Fibroblast of the conjunctiva (primary cell): ENCODE measurements around the gene NSL1.
A peak's percentile ranks its signal among the peaks of the same experiment; 100 is the strongest.
"Not testable (repeated sequence)": the region's sequence is repeated elsewhere in the genome, so short reads cannot be mapped to it uniquely, and the experiment has no call there.

Experiments
- DNase-seq: peaks from one replicate; pipeline ENCODE4 v3.0.0-alpha.2; 2010; ENCODE audit warnings: low read depth

Gene NSL1

DNA sequence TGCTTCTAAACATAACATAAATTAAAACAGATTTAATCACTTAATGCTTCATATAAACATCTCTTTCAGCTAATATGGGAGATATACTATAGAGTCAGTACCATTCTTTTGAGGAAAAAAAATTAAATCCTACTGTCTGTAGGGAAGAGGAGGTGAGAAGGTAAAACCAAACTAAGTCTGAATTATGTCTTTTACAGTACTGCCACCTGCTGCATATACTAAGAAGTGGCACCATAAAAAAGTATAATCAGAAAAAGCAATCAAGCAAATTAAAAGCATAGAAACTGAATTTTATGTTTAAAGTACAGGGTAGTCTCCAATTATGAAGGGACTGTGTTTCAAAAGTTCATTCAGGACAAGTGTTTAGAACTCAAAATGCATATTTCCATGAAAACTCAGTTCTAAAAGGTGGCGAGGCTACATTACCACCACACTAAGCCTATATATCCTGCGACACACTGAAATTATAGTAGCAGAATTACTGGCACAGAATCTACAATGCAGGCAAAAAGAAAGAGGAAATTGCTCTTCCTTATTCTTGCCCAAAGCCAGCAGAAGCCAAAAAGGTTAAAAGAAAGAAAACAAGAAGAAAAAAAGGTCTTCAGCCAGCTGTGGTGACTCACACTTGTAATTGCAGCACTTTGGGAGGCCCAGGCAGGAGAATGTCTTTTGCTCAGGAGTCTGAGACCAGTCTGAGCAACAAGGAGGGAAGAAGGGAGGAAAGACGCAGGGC, 9.0 kb downstream of the NSL1 start:
- DNase-seq = peak; percentile 18

DNA sequence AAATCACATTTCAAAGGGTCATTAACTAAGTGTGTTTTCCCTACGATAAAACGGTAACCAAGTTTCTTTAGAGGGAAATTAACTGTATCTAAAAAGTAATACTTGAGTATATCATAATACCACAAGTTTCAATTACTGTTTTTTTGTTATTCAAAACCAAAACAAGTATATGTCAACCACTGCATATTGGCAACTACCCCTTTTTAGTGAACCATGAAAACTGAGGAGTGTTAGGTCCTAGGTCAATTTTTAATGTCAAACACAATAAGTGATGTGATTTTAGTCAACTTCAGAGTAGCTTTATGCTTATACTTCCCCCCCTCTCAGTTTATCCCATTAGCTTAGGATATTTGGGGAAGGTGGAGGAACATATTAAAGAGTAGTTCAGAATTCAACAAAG, 10.4 kb downstream of the NSL1 start:
- DNase-seq = no peak

DNA sequence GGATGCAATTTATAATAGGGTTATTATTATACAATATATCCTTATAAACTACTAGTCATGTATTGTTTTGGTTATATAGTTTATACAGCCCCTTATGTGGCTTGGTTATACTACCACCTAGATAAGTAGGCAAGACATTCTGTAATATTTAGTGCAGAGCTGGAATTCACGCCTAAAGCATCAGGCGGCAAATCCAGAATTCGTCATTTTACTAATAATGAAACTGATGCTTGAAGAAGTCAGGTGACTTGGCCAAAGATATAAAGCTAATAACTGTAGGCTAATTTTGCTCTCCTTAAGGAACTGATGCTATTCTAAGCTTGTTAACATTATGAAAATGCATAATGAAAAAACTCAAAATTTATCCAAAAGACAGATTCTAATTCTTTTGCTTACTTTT, 10.8 kb downstream of the NSL1 start:
- DNase-seq = no peak

DNA sequence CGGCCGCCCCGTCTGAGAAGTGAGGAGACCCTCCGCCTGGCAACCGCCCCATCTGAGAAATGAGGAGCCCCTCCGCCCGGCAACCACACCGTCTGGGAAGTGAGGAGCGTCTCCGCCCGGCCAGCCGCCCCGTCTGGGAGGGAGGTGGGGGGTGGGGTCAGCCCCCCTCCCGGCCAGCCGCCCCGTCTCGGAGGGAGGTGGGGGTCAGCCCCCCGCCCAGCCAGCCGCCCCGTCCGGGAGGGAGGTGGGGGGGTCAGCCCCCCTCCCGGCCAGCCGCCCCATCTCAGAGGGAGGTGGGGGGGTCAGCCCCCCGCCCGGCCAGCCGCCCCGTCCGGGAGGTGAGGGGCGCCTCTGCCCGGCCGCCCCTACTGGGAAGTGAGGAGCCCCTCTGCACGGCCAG, 12.5 kb downstream of the NSL1 start:
- DNase-seq = not testable (repeated sequence)

GRCh38 chr1:212777151-212777550, 14.4 kb downstream of the NSL1 start:
- DNase-seq = no peak

DNA sequence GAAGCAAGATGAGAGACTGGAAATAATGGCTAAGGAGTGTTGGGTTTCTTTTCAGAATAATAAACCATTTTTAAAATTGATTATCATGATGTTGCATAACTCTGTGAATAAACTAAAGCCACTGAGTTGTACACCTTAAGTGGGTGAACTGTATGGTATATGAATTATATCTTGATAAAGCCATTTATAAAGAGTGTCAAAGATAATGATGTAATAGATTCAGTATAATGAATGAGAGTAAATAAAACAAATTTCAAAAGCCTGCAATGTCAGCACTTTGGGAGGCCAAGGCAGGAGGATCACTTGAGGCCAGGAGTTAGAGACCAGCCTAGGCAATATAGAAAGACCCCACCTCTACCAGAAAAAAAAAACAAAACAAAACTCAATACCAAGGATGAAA, 16.3 kb downstream of the NSL1 start:
- no peak for DNase-seq

GRCh38 chr1:212774584-212774983, 17.0 kb downstream of the NSL1 start:
- DNase-seq = no peak

DNA sequence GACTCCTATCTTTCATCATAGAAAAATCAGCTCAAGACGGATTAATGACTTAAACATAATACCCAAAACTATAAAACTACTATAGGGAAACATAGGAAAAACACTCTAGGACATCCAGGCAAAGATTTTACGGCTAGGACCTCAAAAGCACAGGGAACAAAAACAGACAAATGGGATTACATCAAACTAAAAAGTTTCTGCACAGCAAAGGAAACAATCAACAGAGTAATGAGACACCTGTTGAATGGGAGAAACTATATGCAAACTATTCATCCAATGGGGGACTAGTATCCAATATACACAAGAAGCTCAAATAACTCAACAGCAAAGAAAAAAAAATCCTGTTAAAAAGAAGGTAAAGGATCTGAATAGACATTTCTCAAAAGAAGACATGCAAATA, 18.6 kb downstream of the NSL1 start:
- no peak for DNase-seq

DNA sequence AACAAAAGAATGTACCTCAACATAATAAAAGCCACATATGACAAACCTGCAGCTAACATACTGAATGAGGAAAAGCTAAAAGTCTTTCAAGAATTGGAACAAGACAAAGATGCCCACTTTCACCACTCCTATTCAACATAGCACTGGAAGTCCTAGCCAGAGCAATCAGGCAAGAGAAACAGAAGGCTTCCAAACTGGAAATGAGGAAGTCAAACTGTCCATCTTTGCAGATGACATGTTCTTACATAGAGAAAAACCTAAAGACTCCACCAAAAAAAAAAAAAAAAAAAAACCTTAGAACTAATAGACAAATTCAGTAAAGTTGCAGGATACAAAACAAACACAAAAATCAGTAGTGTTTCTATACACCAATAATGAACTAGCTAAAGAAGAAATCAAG, 20.2 kb downstream of the NSL1 start:
- no peak for DNase-seq

DNA sequence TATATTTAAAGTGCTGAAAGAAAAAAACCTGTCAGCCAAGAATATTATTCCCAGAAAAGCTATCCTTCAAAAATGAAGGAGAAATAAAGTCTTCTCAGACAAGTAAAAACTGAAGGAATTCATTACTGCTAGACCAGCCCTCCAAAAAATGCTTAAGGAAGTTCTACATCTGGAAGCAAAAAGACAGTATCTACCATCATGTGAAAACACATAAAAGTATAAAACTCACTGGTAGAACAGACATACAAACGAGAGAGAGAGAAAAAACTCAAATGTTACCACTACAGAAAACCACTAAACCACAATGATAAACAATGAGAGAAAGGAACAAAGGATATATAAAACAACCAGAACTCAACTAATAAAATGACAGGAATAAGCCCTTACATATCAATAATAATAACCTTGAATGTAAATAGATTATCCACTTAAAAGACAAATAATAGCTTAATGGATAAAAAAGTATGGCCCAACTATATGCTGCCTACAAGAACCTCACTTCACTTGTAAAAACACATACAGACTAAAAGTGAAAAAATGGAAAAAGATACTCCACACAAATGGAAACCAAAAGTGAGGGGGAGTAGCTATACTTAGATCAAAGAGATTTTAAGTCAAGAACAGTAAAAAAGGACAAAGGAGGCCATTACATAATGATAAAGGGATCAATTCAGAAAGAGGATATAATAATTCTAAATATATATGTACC, 22.0 kb downstream of the NSL1 start:
- DNase-seq = no peak

- not testable (repeated sequence) for DNase-seq
These were observed 24.8 kb downstream of the NSL1 start for GRCh38 chr1:212766825-212767224.

DNA sequence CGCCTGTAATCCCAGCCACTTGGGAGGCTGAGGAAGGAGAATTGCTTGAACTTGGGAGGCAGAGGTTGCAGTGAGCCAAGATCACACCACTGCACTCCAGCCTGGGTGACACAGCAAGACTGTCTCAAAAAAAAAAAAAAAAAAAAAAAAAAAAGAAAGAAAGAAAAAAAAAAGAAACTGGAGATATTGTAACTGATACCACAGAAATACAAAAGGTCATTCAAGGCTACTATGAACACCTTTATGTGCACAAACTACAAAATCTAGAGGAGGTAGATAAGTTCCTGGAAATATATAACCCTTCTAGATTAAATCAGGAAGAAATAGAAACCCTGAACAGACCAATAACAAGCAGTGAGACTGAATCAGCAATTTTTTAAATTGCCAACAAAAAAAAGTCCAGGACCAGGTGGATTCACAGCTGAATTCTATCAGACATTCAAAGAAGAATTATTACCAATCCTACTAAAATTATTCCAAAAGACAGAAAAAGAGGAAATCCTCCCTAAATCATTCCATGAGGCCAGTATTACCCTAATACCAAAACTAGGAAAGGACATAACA, 26.8 kb downstream of the NSL1 start:
- DNase-seq = not testable (repeated sequence)

DNA sequence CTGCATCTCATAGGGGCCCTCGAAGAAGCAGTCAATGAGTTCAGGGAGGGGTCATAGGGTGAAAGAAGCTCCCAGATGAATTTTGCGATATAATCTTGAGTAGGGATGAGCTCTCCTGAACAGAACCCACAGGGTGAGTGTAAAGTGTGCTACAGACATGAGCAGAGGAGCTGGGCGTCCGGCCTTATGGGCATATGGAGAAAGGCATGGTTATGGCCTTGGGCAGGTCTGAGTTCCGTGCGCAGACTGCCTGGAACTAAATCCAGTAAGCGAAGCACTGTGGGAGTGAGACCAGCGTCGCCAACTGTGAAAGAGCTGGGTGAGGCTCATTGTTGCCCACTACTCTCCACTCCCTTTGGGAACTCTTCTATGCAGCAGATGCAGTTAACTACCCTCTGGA, 28.7 kb downstream of the NSL1 start:
- no peak for DNase-seq

DNA sequence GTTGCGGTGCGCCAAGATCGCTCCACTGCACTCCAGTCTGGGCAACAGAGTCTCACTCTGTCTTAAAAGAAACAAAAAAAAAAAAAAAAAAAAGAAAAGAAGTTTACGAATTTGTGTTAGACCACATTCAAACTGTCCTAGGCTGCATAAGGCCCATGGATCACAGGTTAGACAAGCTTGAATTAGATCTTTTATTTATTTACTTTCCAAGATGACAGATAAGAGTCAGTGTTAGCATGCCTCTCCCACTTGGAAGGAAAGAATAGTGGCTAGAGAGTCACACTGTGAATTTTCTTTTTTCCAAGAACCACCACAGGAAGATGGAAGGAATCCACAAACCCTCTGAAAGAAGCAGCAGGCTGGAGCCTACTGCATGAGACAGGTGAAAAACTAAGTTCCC, 29.3 kb downstream of the NSL1 start:
- DNase-seq = no peak

DNA sequence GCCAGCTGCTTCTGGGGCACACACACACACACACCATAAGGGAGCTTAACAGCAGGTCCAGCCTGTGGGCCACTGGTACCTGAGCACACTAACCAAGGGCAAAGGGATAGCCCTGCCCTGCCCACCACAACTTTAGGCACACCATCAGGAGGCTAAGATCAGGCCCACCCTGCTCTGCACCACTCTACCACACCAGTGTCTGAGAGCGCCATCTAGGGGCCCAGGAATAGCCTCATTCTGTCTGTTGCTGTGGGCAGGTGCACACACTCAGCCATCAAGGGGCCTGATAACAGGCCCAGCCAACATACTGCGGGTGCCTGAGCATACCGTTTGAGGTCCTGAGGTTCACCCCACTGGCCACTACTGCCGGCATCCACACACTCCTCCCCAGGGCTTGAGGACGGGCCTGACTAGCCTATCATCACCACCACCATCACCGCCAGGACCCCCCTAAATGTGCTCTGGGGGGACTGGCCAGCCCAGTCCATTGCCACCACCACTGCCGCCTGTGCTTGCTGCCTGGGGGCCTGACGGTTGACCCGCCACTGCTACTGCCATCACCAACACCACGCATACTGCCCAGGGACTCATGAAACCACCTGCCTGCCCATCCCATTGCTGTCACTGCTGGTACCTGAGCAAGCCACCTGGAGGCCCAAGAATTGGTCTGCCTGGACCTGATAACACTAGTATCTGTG, 31.3 kb downstream of the NSL1 start:
- DNase-seq = no peak

- no peak for DNase-seq
These were observed 31.9 kb downstream of the NSL1 start for GRCh38 chr1:212759683-212760082.

GRCh38 chr1:212754680-212755079, 36.9 kb downstream of the NSL1 start:
- no peak for DNase-seq

- DNase-seq = no peak
These were observed 37.4 kb downstream of the NSL1 start for GRCh38 chr1:212754193-212754592.

DNA sequence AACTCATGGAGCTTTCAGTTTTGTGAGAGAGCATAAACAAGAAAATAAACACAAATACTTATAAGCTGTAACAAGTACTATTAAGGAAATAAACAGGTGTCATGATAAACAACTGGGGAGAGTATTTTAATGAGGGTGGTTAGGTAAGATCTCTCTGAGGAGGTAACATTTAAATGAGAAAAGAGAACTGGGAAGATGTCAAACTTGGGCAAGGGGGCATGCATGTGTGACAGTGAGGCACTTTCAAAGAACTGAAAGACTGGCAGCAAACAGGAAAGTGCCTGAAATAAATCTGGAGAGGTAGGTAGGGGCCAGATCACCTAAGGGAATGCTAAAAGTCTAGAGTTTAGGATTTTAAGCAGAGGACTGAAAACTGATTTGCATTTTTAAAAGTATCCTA, 37.8 kb downstream of the NSL1 start:
- no peak for DNase-seq

DNA sequence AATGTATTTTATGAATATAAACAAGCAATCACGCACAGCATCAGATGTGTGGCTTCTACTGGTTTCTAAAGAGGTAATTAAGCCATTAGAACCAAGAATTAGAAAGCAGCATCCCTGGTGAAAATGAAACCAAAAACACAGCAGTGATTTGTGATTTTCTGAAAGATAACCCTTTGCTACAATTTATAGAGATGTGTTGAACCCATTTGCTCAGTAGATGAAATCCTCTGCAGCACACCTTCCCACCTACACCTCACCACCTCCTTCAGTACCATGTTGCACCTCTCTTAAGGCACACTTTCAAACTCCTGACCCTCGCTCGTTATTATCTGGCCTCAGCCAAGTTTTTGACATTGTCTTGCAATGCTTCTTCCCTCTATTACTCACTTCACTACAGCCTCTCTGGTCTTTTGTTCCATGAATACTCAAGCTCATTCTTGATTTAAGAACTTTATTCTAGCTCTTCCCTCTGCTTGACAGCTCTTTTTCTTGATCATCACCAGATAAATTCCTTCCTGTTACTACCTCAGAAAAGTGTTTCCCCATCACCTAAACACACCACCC, 38.6 kb downstream of the NSL1 start:
- DNase-seq = no peak

DNA sequence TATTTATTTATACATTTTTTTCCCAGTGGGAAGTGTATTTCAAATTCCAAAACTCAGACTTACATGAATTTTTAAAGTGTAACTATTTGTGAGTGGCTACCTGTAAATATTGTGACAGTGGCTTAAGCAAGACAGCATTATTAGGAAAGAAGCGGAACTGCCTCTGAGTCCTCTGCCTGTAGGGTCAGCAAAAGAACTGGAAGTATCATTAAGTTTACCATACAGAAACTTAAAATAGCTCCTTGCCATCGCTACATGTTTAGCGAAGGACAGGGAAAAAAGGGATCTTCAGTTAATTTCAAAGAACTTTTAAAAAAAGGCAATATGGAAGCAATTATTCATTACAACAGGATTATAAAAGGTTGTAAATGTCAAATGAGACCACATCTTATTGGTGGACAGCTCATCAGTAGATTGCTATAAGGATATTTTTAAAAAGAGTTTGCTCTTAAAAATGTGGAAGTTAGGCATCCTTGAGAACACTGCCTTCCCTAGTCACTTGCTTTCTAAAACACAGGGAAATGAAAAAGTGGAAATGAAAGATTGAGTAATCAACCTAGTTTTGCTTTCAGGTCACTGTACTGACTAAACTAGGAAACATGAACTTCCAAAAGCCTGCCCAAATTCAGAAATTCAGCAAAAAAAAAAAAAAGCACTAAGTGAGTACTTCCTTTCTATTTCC, 39.2 kb downstream of the NSL1 start:
- DNase-seq = no peak
